Upper lobe of left lung (tissue), 6 donors: Measurements from ENCODE around the gene TFIP11. TPM values are rescaled to one million over a fixed set of nuclear protein-coding genes. Genes with fewer than 3 reads are reported as not detected.

Experiments used
- ATAC-seq, 2 donors: fragments of 200-7000 bp; cut with Tn5 transposase; one replicate each; pipeline ENCODE4 v1.9.1; 2022; ENCODE audit warnings: mild to moderate bottlenecking in 2 of 2, moderate library complexity in 2 of 2; ENCODE audit not compliant: low FRiP score in 2 of 2
- DNase-seq, 2 donors: peaks; one replicate each; pipeline ENCODE4 v3.0.0-alpha.2; 2019 to 2020
- H3K27ac ChIP-seq, 4 donors: fragments of 200-600 bp; sonication (generic); one replicate each; pipeline ENCODE4 v1.5.1; 2016 to 2019
- H3K27me3 ChIP-seq, 4 donors: fragments of 200-600 bp; sonication (generic); one replicate each; pipeline ENCODE4 v1.5.1; 2017 to 2019
- H3K36me3 ChIP-seq, 4 donors: fragments of 200-600 bp; sonication (generic); one replicate each; pipeline ENCODE4 v1.5.1; 2016 to 2019
- H3K4me1 ChIP-seq, 4 donors: fragments of 200-600 bp; sonication (generic); one replicate each; pipeline ENCODE4 v1.5.1; 2018 to 2019
- H3K4me3 ChIP-seq, 4 donors: fragments of 200-600 bp; sonication (generic); one replicate each; pipeline ENCODE4 v1.5.1; 2017 to 2019; ENCODE audit warnings: mild to moderate bottlenecking in 2 of 4, moderate library complexity in 1 of 4
- H3K9me3 ChIP-seq, 4 donors: fragments of 200-600 bp; sonication (generic); one replicate each; pipeline ENCODE4 v1.5.1; 2018 to 2019
- EP300 ChIP-seq, 4 donors: sonication (generic); formaldehyde crosslinking; IDR thresholded peaks; one replicate each; pipeline ENCODE4 v1.5.1; 2017; ENCODE audit warnings: antibody characterized with exemption in 4 of 4, control low read depth in 2 of 4
- POLR2A ChIP-seq, 4 donors: fragments of 450-650 bp; IDR thresholded peaks; one replicate each; pipeline ENCODE4 v1.5.1; 2016 to 2017; ENCODE audit warnings: antibody characterized with exemption in 4 of 4, mild to moderate bottlenecking in 2 of 4
- POLR2AphosphoS5 ChIP-seq, 2 donors: sonication (generic); formaldehyde crosslinking; IDR thresholded peaks; one replicate each; pipeline ENCODE4 v1.5.1; 2017; ENCODE audit warnings: antibody characterized with exemption in 2 of 2
- WGBS, 2 donors: methylation state at CpG; one replicate each; pipeline ENCODE4 v1.1.5; 2017 to 2018; 5-methylcytosine and 5-hydroxymethylcytosine counted together
- total RNA-seq, 6 donors: library from RNA; depleted of rRNA in 4 of 6; stranded (reverse); fragments of >200 nt in 4 of 6; gene quantifications; one replicate each; pipeline versions ENCODE4 v1.1.0 to v1.2.1, GENCODE V29; 2016 to 2021
- TF ChIP-seq, protein P1 (sequence below), 6 experiments: fragments of 450-650 bp in 4 of 6; fragments of 200-600 bp in 2 of 6; sonication (generic) in 2 of 6; IDR thresholded peaks; one replicate each; pipeline ENCODE4 v1.5.1; 2016 to 2019; ENCODE audit warnings: antibody characterized with exemption in 6 of 6
- donor health status: DM: no; HTN: no; CAD: no; lungs with moderate emphysema.
- donor health status: DM: no; HTN: yes; CAD: no; lungs with severe emphysema.

Gene TFIP11
- total RNA-seq, 6 donors from 2014 or later: 26.3 to 37.7 (median 32.6) TPM

- no peak for TF ChIP-seq EP300 (IDR thresholded peaks at IDR 0.05)
- TF ChIP-seq POLR2AphosphoS5 (IDR thresholded peaks at IDR 0.05): no peak
- TF ChIP-seq POLR2A (IDR thresholded peaks at IDR 0.05): no peak
- TF ChIP-seq, protein P1, sequence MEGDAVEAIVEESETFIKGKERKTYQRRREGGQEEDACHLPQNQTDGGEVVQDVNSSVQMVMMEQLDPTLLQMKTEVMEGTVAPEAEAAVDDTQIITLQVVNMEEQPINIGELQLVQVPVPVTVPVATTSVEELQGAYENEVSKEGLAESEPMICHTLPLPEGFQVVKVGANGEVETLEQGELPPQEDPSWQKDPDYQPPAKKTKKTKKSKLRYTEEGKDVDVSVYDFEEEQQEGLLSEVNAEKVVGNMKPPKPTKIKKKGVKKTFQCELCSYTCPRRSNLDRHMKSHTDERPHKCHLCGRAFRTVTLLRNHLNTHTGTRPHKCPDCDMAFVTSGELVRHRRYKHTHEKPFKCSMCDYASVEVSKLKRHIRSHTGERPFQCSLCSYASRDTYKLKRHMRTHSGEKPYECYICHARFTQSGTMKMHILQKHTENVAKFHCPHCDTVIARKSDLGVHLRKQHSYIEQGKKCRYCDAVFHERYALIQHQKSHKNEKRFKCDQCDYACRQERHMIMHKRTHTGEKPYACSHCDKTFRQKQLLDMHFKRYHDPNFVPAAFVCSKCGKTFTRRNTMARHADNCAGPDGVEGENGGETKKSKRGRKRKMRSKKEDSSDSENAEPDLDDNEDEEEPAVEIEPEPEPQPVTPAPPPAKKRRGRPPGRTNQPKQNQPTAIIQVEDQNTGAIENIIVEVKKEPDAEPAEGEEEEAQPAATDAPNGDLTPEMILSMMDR (IDR thresholded peaks at IDR 0.05): no peak
- no peak for ATAC-seq
Measured at GRCh38 chr22:26463688-26464087, 48.6 kb downstream of the TFIP11 start.

DNA sequence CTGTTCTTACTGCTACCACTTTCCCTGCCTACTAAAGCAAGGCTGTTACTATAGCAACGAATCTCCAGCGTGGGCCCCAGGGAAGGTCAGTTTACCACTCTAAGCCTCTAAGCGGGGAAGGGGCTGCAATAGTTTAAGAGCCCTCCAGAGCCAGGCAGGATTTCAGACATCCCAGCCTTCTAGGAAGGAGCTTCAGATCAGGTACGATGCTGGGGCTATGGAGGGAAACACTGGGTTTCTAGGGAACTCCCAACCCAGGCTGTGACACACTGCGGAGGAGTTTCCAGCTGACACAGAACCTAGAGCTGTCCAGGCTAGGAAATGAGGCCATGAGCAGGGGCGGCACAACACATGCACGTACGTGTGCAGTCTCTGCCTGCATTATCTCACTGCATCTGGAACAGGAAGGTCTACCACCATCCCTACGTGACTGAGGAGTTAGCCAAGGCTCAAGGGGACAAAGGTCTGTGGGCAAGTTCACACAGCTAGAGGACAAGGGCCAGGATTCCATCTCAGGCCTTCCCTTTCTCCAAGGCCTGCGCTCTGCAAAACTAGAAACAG lies 49.1 kb downstream of the TFIP11 start:
- ATAC-seq: no peak
- H3K36me3 ChIP-seq: peaks cover 33 to 96% (median 72%) of the 10 kb centered on the region in 4 donors
- TF ChIP-seq POLR2A (IDR thresholded peaks at IDR 0.05) (no peak), EP300 (IDR thresholded peaks at IDR 0.05) (no peak), POLR2AphosphoS5 (IDR thresholded peaks at IDR 0.05) (no peak)
- TF ChIP-seq, protein P1 (IDR thresholded peaks at IDR 0.05): no peak

More at GRCh38 chr22:26463688-26464087, 48.6 kb downstream of the TFIP11 start:
- Histone ChIP-seq H3K4me3 (no peak overlapping the region), H3K4me1 (no peaks in the 10 kb centered on the region), H3K27ac (no peak overlapping the region), H3K36me3 (peaks cover 38 to 96% (median 73%) of the 10 kb centered on the region in 4 donors), H3K27me3 (no peaks in the 10 kb centered on the region), H3K9me3 (no peaks in the 10 kb centered on the region)
- DNase-seq: no peak
- WGBS, 2 donors: 77 to 84% methylated on average over 5 to 9 of the region's 9 CpGs

DNA sequence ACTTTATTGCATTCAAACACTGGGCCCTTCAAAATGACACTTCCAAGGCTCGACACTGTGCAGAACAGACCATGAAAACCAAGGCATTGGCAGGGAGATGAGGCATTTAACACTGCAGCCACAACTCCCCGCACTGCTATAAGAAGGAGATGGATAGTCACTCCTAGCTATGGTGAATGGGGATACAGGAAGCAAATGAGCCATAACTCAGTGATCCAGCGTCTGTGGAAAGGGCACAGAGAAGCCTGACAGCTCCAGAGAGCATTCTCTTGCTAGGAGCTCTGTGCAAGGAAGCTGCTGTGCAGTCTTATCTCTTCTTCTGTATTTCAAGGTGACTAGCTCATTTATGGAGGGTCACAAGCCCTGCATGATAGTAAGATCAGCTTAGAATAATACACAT lies 49.6 kb downstream of the TFIP11 start:
- Histone ChIP-seq H3K27ac (no peak overlapping the region), H3K4me3 (no peak overlapping the region), H3K4me1 (no peaks in the 10 kb centered on the region), H3K9me3 (no peaks in the 10 kb centered on the region), H3K27me3 (no peaks in the 10 kb centered on the region), H3K36me3 (peaks cover 28 to 96% (median 72%) of the 10 kb centered on the region in 4 donors)
- no peak for DNase-seq
- TF ChIP-seq POLR2A (IDR thresholded peaks at IDR 0.05) (no peak), EP300 (IDR thresholded peaks at IDR 0.05) (no peak)
- no peak for ATAC-seq
- WGBS, 2 donors: 82 to 92% methylated on average over 3 of the region's 3 CpGs

More for the DNA sequence above, 49.1 kb downstream of the TFIP11 start:
- Histone ChIP-seq H3K4me3 (no peak overlapping the region), H3K9me3 (no peaks in the 10 kb centered on the region), H3K27me3 (no peaks in the 10 kb centered on the region), H3K4me1 (no peaks in the 10 kb centered on the region), H3K27ac (no peak overlapping the region)
- no peak for DNase-seq
- 69 to 86% methylated on average over 6 to 10 of the region's 10 CpGs for WGBS, 2 donors

GRCh38 chr22:26462051-26462450 lies 50.2 kb downstream of the TFIP11 start:
- H3K36me3 ChIP-seq: peaks cover 25 to 96% (median 74%) of the 10 kb centered on the region in 4 donors
- no peak overlapping the region for H3K4me3 ChIP-seq
- ATAC-seq (no peak), DNase-seq (no peak)
- no peaks in the 10 kb centered on the region for H3K4me1 ChIP-seq
- H3K27ac ChIP-seq: no peak overlapping the region
- H3K9me3 ChIP-seq: no peaks in the 10 kb centered on the region
- 95 to 97% methylated on average over 5 of the region's 5 CpGs for WGBS, 2 donors
- TF ChIP-seq, protein P1 (IDR thresholded peaks at IDR 0.05): no peak
- TF ChIP-seq POLR2AphosphoS5 (IDR thresholded peaks at IDR 0.05) (no peak), EP300 (IDR thresholded peaks at IDR 0.05) (no peak), POLR2A (IDR thresholded peaks at IDR 0.05) (no peak)
- no peaks in the 10 kb centered on the region for H3K27me3 ChIP-seq

DNA sequence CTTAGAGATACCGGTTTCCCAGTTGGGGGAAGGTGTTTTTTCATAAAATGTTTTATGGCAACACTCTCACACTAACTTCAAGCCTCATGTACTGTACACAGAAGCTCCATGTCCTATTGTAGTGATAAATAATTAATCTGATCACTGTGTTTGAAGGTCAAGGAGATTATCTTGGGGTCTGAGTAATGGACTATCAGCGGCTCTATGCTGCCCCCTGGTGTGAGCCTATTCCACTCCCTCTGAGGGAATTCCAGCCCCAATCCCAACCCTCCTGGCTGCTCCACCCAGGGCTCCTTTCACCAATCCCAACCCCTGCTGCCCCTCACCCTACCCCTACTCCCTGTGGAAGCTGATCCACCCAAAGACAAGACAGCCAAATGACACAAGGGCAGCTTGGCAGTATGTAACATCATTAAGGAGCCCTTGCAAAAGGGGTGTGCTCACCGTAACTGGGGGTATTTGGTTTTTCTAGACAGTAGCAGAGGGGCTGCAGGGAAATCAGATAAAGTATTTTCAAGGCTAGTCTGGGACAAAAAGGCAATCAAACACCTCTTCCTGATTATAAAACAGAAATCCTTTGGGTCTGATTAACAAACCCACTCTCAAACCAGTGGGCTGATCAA lies 51.0 kb downstream of the TFIP11 start:
- H3K27ac ChIP-seq: no peak overlapping the region
- H3K4me3 ChIP-seq: no peak overlapping the region
- no peaks in the 10 kb centered on the region for H3K27me3 ChIP-seq
- TF ChIP-seq, protein P1 (IDR thresholded peaks at IDR 0.05): peak; percentile 30 to 68 (median 60)
- no peak for TF ChIP-seq EP300 (IDR thresholded peaks at IDR 0.05)
- TF ChIP-seq POLR2A (IDR thresholded peaks at IDR 0.05): no peak
- H3K9me3 ChIP-seq: no peaks in the 10 kb centered on the region
- 34 to 58% methylated on average over 3 of the region's 3 CpGs for WGBS, 2 donors
- peak; percentile 42 to 84 for ATAC-seq
- DNase-seq: no peak
- peaks cover 17 to 93% (median 73%) of the 10 kb centered on the region in 4 donors for H3K36me3 ChIP-seq
- no peaks in the 10 kb centered on the region for H3K4me1 ChIP-seq
